Mesothelial cell of epicardium (in vitro differentiated cells): Measurements from ENCODE around the gene TFB1M. TPM values are rescaled to one million over a fixed set of nuclear protein-coding genes. Genes with fewer than 3 reads are reported as not detected.

Experiments
- DNase-seq, 2 experiments: peaks; one replicate each; pipeline ENCODE4 v3.0.0; 2021; ENCODE audit warnings: low spot score in 2 of 2; ENCODE audit not compliant: unreplicated experiment in 2 of 2
- H3K27ac Mint-ChIP-seq: 2 replicates; pipeline ENCODE4 v1.8.0; 2021; ENCODE audit warnings: mixed read lengths
- H3K27me3 Mint-ChIP-seq: 2 replicates; pipeline ENCODE4 v1.8.0; 2021; ENCODE audit warnings: low read depth, mixed read lengths
- H3K36me3 Mint-ChIP-seq: 2 replicates; pipeline ENCODE4 v1.8.0; 2021; ENCODE audit warnings: mixed read lengths
- H3K4me1 Mint-ChIP-seq: 2 replicates; pipeline ENCODE4 v1.8.0; 2021; ENCODE audit warnings: mixed read lengths
- H3K4me3 Mint-ChIP-seq: 2 replicates; pipeline ENCODE4 v1.8.0; 2021; ENCODE audit warnings: mild to moderate bottlenecking, moderate library complexity, mixed read lengths
- H3K9me3 Mint-ChIP-seq: 2 replicates; pipeline ENCODE4 v1.8.0; 2021; ENCODE audit warnings: mixed read lengths
- total RNA-seq: library from RNA; stranded (reverse); gene quantifications from 3 replicates; pipeline ENCODE4 v1.2.1, GENCODE V29; 2021
- TF ChIP-seq, protein P1 (sequence below): fragments of 200-600 bp; sonication (generic); IDR thresholded peaks from one replicate; pipeline ENCODE4 v1.5.0; 2021; ENCODE audit warnings: antibody characterized with exemption; ENCODE audit not compliant: unreplicated experiment

The TFB1M gene
- total RNA-seq, 1 donor from 2014 or later: 27.9 TPM

DNA sequence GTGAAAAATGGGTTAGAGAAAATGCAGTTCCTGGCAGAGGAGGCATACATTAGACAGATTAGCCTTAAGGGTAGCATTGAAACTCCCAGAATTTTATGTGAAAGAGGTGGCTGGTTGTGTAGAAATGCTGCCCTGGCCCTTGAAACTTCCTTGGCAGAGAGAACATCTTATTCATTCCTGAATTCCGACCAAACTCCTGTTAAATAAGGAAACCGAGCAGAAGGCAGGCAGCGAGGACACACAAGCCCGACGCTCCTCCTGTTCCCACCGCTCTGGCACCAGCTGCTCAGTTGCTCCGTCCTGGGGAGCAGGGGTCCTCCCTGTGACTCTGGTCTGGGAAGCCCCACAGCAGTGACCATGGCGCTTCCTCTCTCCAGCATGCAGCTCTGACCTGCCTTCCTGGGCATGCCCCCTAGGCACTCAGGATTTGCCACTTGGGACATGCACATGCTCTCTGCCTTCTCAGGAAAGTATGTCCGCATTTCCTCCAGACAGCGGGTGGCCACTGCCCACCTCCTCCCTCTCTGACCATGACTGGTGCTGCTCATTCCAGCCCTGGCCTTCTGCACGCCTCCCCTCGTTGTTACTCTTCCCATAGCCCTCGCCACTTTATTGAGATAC is 85.6 kb downstream of the TFB1M start:
- TF ChIP-seq, protein P1, sequence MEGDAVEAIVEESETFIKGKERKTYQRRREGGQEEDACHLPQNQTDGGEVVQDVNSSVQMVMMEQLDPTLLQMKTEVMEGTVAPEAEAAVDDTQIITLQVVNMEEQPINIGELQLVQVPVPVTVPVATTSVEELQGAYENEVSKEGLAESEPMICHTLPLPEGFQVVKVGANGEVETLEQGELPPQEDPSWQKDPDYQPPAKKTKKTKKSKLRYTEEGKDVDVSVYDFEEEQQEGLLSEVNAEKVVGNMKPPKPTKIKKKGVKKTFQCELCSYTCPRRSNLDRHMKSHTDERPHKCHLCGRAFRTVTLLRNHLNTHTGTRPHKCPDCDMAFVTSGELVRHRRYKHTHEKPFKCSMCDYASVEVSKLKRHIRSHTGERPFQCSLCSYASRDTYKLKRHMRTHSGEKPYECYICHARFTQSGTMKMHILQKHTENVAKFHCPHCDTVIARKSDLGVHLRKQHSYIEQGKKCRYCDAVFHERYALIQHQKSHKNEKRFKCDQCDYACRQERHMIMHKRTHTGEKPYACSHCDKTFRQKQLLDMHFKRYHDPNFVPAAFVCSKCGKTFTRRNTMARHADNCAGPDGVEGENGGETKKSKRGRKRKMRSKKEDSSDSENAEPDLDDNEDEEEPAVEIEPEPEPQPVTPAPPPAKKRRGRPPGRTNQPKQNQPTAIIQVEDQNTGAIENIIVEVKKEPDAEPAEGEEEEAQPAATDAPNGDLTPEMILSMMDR: no peak
- Mint-ChIP-seq H3K9me3 (peaks cover 13% of the 10 kb centered on the region), H3K36me3 (peaks cover 4% of the 10 kb centered on the region), H3K27ac (peak overlapping the region; percentile 54), H3K4me3 (no peak overlapping the region), H3K4me1 (peaks cover 23% of the 10 kb centered on the region), H3K27me3 (no peaks in the 10 kb centered on the region)
- DNase-seq: no peak

- H3K4me1 Mint-ChIP-seq: peaks cover 23% of the 10 kb centered on the region
- peaks cover 4% of the 10 kb centered on the region for H3K36me3 Mint-ChIP-seq
- H3K9me3 Mint-ChIP-seq: peaks cover 13% of the 10 kb centered on the region
- TF ChIP-seq, protein P1: no peak
- no peak for DNase-seq
- H3K27me3 Mint-ChIP-seq: no peaks in the 10 kb centered on the region
- no peak overlapping the region for H3K4me3 Mint-ChIP-seq
- H3K27ac Mint-ChIP-seq: no peak overlapping the region
Measured at GRCh38 chr6:155227046-155227445, 87.2 kb downstream of the TFB1M start.

DNA sequence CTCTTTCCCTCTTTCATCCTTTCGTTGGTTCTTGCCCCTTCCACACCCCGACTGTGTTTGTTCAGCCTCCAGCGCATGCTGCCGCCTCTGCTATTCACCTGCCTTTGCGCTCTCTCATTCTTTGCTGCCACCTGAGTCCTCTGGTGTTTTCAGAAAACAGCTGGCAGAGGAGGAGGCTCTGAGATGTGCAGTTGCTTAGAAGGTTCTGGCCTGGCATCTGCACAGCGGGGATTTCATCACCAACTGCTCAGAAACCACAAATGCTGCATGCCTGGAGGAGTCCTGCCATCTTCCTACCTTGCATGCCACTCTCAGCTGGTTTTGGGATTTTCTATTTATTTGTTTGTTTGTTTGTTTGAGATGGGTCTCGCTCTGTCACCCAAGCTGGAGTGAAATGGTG is 89.7 kb downstream of the TFB1M start:
- peaks cover 6% of the 10 kb centered on the region for H3K9me3 Mint-ChIP-seq
- no peaks in the 10 kb centered on the region for H3K36me3 Mint-ChIP-seq

DNA sequence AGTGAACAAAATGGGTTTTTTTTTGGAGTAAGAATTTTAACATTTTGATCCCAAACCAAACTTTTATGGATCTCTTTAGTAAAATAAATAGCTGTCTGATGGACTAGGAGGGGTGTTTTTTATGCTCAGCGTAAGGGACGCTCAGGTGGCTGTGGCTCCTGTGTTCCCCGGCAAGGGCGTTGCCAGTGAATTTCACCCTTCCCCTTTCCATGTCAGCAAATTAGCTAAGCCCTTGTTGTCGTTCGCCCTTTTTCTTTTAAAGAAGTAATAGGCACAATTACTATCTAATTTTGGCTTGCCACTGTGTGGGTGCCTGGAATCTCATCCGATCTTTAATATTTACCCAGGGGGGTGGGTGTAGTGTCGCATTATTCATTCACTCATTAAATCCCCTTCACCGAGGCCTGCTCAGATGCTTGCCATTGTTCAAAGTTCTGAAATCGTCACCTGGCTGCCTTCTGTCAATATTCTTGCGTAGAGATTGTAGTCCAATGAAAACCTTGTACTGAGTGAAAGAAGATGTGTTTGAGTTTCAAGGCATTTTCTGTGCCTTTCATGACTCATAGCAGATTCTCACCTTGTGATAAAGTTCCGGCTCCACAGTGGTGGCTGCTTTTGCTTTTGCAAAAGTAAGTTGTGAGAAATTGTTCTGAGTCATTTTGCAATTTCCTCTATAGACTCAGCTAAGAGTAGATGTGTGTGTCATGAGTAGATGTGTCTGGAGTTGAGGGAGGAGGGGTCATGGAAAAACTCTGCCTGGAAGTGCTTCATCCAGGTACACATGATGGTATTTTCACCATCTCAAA is 90.4 kb downstream of the TFB1M start:
- H3K4me3 Mint-ChIP-seq: no peak overlapping the region
- no peaks in the 10 kb centered on the region for H3K27me3 Mint-ChIP-seq
- H3K9me3 Mint-ChIP-seq: peaks cover 4% of the 10 kb centered on the region
- no peak for DNase-seq
- peaks cover 2% of the 10 kb centered on the region for H3K36me3 Mint-ChIP-seq
- H3K4me1 Mint-ChIP-seq: peaks cover 17% of the 10 kb centered on the region
- TF ChIP-seq, protein P1: no peak
- H3K27ac Mint-ChIP-seq: no peak overlapping the region

More for the DNA sequence above, 89.7 kb downstream of the TFB1M start:
- peaks cover 20% of the 10 kb centered on the region for H3K4me1 Mint-ChIP-seq
- no peaks in the 10 kb centered on the region for H3K27me3 Mint-ChIP-seq
- no peak overlapping the region for H3K4me3 Mint-ChIP-seq
- no peak for DNase-seq
- TF ChIP-seq, protein P1: no peak
- H3K27ac Mint-ChIP-seq: no peak overlapping the region

DNA sequence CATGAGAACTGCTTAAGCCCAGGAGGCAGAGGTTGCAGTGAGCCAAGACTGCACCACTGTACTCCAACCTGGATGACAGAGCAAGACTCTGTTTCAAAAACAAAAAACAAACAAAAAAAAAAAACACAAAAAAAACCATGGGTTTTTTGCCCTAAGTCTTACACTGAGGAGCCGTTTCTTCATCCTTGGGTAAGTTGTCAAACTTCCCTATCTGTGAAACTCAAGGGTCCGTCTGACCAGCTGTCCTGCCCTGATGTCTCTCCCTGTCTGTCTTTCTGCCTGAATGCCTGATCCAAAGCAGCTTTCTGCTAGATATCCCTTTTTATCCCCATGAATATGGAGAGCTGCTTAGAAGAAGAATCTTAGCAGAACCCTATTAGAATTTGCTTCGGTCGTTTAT is 91.8 kb downstream of the TFB1M start:
- no peak overlapping the region for H3K27ac Mint-ChIP-seq
- H3K4me1 Mint-ChIP-seq: peaks cover 8% of the 10 kb centered on the region
- TF ChIP-seq, protein P1: no peak
- peaks cover 4% of the 10 kb centered on the region for H3K9me3 Mint-ChIP-seq
- DNase-seq: no peak
- H3K36me3 Mint-ChIP-seq: peaks cover 2% of the 10 kb centered on the region
- H3K4me3 Mint-ChIP-seq: no peak overlapping the region
- no peaks in the 10 kb centered on the region for H3K27me3 Mint-ChIP-seq
